Measurements from ENCODE around the gene TRIM17.

Gene TRIM17, protein sequence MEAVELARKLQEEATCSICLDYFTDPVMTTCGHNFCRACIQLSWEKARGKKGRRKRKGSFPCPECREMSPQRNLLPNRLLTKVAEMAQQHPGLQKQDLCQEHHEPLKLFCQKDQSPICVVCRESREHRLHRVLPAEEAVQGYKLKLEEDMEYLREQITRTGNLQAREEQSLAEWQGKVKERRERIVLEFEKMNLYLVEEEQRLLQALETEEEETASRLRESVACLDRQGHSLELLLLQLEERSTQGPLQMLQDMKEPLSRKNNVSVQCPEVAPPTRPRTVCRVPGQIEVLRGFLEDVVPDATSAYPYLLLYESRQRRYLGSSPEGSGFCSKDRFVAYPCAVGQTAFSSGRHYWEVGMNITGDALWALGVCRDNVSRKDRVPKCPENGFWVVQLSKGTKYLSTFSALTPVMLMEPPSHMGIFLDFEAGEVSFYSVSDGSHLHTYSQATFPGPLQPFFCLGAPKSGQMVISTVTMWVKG

DNA sequence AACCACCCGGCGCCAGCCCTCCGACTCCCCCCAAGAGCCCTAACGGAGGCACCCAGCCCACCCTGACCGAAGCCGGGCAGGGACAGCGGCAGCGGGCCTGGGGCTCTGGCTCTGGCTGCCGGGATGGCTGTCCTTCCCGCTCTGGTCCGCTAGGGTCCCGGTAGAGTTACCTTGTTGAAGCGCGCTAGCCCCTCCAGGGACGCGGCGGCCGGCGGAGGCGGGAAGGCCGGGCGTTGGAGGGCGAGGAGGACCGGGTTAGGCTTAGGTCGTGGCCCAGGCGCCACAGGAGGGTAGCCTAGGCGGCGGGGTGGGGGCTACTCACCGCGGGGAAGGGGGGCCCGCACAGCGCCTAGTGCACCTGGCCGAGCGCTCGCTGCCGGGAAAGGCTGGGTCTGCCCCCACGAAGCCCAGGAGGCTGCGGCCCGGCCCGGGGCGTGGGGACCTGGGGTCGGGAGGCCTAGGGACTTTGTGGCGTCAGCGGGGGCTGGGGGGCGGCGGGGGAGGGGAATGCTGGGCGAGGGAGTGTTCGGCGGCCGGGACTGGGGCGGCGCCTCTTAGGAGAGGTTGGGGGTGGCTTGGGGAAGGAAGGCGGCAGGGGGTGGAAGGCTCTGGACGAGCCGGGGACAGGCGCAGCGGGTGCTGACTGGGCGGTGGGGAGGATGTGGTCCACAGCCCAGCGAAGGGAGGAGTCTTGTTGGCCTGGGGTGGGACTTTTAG, at the start of gene TRIM17:
Gene TRIM17, minus strand, starts transcription at position 645 of the 717 bp plus-strand sequence. CDS start 1,789 bp downstream, outside the sequence.
- DNase-seq (ENCODE audit: low spot score) = no peak

- no peak for DNase-seq (ENCODE audit: low spot score)
Observed at GRCh38 chr1:228465571-228466146, 49.0 kb upstream of the TRIM17 start.

DNA sequence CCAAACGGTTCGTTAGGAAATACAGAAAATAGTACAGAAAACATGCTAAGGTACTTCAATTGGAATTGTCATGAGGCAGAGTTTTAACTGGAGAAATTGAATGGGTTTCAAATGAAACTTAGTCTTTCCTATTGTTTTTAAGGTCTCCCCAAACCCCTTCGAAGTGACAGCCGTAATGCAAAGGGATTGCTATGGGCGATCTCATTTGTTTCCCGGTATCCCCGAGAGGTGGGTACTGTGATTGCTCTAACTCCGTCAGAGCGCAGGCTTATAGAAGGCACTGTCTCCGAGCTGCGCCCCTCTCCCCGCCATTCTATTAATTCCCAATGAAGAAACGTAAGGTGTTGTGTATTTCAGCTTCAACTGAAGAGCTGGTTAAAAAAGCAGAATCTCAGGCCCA, 48.5 kb upstream of the TRIM17 start:
- DNase-seq (ENCODE audit: low spot score) = no peak

- DNase-seq (ENCODE audit: low spot score) = peak; percentile 52
Observed at GRCh38 chr1:228464487-228464983, 47.9 kb upstream of the TRIM17 start.

DNA sequence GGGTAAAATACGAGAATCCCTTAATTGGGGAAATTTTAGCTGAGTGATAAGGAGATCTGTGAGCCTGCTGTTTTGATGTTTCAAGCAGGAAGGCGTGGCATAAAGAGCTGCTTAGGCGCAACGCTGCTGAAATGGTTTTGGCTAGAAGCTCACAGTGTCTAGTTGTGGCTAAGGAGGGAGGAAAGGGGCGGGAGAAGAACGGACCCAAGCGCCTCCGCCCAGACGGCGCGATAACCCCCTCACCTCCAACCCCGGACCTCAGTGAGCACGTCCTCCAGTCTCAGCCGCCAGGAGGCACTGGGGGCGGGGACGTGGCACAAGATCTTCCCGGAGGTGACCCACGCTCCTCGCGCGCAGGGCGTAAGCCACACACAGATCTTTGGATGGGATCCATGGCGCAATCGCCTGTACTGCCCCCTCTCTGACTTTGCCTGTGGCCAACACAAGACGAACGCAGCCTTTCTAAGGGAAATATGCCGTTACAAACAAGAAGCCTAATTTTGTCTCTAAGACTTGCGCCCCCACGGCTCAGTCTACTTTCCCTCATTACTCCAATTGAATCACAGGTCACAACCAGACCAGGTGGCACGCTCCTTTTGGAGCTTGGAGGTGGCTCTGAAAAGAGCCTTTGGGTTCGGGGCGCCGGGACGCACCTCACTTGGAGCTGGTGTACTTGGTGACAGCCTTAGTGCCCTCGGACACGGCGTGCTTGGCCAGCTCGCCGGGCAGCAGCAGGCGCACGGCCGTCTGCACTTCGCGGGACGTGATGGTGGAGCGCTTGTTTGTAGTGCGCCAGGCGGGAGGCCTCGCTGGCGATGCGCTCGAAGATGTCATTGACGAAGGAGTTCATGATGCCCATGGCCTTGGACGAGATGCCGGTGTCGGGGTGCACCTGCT, 47.1 kb upstream of the TRIM17 start:
- no peak for DNase-seq (ENCODE audit: low spot score)

GRCh38 chr1:228463009-228463558, 46.4 kb upstream of the TRIM17 start:
- DNase-seq (ENCODE audit: low spot score) = no peak

DNA sequence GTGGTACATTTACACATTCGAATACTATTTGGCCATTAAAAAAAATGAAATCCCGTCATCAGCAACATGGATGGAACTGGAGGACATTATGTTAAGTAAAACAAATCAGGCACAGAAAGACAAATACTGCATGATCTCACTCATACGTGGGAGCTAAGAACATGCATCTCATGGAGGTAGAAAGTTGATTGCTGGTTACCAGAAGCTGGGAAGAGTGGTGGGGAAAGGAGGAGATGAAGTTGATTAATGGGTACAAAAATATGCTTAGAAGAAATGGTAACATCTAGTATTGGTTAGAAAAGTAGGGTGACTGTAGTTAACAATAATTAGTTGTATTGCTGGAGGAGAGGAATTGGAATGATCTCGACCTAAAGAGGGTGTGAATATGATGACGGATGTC, 45.9 kb upstream of the TRIM17 start:
- no peak for DNase-seq (ENCODE audit: low spot score)

- no peak for DNase-seq (ENCODE audit: low spot score)
Observed at GRCh38 chr1:228460821-228461220, 44.2 kb upstream of the TRIM17 start.

GRCh38 chr1:228459091-228459993, 42.7 kb upstream of the TRIM17 start:
- DNase-seq (ENCODE audit: low spot score) = peak; percentile 81

DNA sequence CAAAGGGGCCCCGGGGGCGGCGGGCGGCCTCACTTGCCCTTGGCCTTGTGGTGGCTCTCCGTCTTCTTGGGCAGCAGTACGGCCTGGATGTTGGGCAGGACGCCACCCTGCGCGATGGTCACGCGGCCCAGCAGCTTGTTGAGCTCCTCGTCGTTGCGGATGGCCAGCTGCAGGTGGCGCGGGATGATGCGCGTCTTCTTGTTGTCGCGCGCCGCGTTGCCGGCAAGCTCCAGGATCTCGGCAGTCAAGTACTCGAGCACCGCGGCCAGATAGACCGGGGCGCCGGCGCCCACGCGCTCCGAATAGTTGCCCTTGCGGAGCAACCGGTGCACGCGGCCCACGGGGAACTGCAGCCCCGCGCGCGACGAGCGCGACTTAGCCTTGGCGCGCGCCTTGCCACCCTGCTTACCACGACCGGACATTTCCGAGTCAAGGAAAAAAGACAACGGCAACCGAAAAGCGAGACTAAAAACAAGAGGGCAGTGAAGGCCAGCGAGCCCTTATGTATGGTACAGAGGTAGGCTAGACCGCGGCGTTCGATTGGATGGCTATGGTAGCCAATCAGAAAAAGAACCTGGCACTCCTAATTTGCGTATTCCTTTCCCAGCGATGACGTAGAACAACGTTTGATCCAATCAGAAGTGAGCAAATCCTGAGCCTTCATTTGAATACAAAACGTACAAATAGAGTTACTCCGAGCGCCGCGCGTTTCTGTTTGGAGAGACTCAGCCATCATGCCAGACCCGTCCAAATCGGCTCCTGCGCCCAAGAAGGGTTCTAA, 40.9 kb upstream of the TRIM17 start:
- peak; percentile 99 for DNase-seq (ENCODE audit: low spot score)

GRCh38 chr1:228457017-228457395, 40.3 kb upstream of the TRIM17 start:
- peak; percentile 51 for DNase-seq (ENCODE audit: low spot score)

GRCh38 chr1:228456252-228457016, 39.8 kb upstream of the TRIM17 start:
- no peak for DNase-seq (ENCODE audit: low spot score)

- no peak for DNase-seq (ENCODE audit: low spot score)
Observed at GRCh38 chr1:228455715-228456114, 39.1 kb upstream of the TRIM17 start.

- DNase-seq (ENCODE audit: low spot score) = no peak
Observed at GRCh38 chr1:228454238-228454637, 37.6 kb upstream of the TRIM17 start.

GRCh38 chr1:228453614-228454013, 37.0 kb upstream of the TRIM17 start:
- no peak for DNase-seq (ENCODE audit: low spot score)

- no peak for DNase-seq (ENCODE audit: low spot score)
Observed at GRCh38 chr1:228453022-228453560, 36.4 kb upstream of the TRIM17 start.

GRCh38 chr1:228452194-228453021, 35.7 kb upstream of the TRIM17 start:
- DNase-seq (ENCODE audit: low spot score) = no peak

Data from COLO829 (cell line).